ENCODE measurements around the gene DNASE2B. TPM values are rescaled to one million over a fixed set of nuclear protein-coding genes. Genes with fewer than 3 reads are reported as not detected.

The DNASE2B gene
- total RNA-seq, 1 donor from 2014 or later = not detected

GRCh38 chr1:84407524-84407923 lies 9.2 kb downstream of the DNASE2B start:
- Mint-ChIP-seq H3K4me3 (ENCODE audit: unreplicated experiment) (no peak overlapping the region), H3K4me1 (ENCODE audit: low read depth) (no peaks in the 10 kb centered on the region), H3K36me3 (ENCODE audit: low read depth) (peaks cover 1% of the 10 kb centered on the region), H3K27me3 (ENCODE audit: low read depth) (no peaks in the 10 kb centered on the region), H3K9me3 (ENCODE audit: low read depth) (no peaks in the 10 kb centered on the region), H3K27ac (ENCODE audit: unreplicated experiment) (no peak overlapping the region)
- DNase-seq (ENCODE audit: low spot score) = no peak
- TF ChIP-seq, protein P1, sequence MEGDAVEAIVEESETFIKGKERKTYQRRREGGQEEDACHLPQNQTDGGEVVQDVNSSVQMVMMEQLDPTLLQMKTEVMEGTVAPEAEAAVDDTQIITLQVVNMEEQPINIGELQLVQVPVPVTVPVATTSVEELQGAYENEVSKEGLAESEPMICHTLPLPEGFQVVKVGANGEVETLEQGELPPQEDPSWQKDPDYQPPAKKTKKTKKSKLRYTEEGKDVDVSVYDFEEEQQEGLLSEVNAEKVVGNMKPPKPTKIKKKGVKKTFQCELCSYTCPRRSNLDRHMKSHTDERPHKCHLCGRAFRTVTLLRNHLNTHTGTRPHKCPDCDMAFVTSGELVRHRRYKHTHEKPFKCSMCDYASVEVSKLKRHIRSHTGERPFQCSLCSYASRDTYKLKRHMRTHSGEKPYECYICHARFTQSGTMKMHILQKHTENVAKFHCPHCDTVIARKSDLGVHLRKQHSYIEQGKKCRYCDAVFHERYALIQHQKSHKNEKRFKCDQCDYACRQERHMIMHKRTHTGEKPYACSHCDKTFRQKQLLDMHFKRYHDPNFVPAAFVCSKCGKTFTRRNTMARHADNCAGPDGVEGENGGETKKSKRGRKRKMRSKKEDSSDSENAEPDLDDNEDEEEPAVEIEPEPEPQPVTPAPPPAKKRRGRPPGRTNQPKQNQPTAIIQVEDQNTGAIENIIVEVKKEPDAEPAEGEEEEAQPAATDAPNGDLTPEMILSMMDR (IDR thresholded peaks at IDR 0.05) = no peak

- no peaks in the 10 kb centered on the region for H3K27me3 Mint-ChIP-seq (ENCODE audit: low read depth)
- no peaks in the 10 kb centered on the region for H3K4me1 Mint-ChIP-seq (ENCODE audit: low read depth)
- no peaks in the 10 kb centered on the region for H3K9me3 Mint-ChIP-seq (ENCODE audit: low read depth)
- peaks cover 1% of the 10 kb centered on the region for H3K36me3 Mint-ChIP-seq (ENCODE audit: low read depth)
- H3K4me3 Mint-ChIP-seq (ENCODE audit: unreplicated experiment) = no peak overlapping the region
- TF ChIP-seq, protein P1 (IDR thresholded peaks at IDR 0.05) = no peak
- no peak overlapping the region for H3K27ac Mint-ChIP-seq (ENCODE audit: unreplicated experiment)
- DNase-seq (ENCODE audit: low spot score) = no peak
Observed at GRCh38 chr1:84407958-84408422, 9.7 kb downstream of the DNASE2B start.

DNA sequence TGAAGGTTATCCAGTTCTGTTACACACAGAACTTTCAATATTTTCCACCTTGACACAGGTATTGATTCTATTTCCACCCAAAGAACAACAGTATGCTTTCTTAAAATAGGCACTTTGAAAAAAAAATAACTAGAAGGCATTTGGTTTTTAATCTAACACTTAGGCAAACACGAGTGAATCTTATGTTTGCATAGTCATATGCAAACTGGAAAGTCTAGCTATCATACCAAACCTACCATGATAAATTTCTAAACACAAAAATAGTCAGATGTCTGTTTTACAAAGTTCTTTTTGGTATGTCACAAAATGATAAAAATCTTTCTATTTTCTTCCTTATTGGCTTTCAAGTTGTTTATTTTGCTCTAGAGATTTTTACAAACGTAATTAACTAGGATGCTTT lies 11.6 kb downstream of the DNASE2B start:
- TF ChIP-seq, protein P1 (IDR thresholded peaks at IDR 0.05) = no peak
- H3K4me3 Mint-ChIP-seq (ENCODE audit: unreplicated experiment) = no peak overlapping the region
- H3K27ac Mint-ChIP-seq (ENCODE audit: unreplicated experiment) = no peak overlapping the region
- H3K36me3 Mint-ChIP-seq (ENCODE audit: low read depth) = no peaks in the 10 kb centered on the region
- no peak for DNase-seq (ENCODE audit: low spot score)
- H3K4me1 Mint-ChIP-seq (ENCODE audit: low read depth) = no peaks in the 10 kb centered on the region
- H3K27me3 Mint-ChIP-seq (ENCODE audit: low read depth) = no peaks in the 10 kb centered on the region
- no peaks in the 10 kb centered on the region for H3K9me3 Mint-ChIP-seq (ENCODE audit: low read depth)

DNA sequence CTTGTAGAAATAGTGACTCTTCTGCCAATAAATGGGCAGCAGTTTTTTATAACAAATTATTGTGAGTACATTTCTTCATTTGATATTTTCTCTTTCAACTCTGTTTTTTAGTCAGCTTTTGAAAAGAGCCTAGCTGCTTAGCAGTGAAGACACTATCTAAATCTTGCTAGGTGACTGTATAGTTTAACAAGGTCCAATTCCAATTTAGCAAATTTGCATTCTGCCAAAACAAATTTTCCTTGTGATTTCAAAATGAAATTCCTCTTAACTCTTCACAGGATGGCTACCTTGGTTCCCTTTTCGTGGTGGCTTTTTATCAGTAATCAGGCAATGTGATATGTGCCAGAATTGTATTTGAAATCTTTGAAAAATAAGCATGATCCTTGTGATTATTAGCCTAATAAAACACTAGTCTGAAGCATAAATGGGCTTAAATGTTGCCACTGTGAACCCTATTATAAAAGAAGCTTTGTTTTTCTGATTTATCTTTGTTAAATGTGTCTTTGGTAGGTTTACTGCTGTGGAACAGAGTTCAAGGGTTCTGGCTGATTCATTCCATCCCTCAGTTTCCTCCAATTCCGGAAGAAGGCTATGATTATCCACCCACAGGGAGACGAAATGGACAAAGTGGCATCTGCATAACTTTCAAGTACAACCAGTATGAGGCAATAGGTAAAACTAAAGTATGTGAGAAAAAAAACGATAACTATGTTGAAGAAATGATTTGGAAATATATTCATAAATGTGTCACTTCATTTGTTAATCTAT lies 12.2 kb downstream of the DNASE2B start:
- H3K4me3 Mint-ChIP-seq (ENCODE audit: unreplicated experiment) = no peak overlapping the region
- no peaks in the 10 kb centered on the region for H3K27me3 Mint-ChIP-seq (ENCODE audit: low read depth)
- no peaks in the 10 kb centered on the region for H3K36me3 Mint-ChIP-seq (ENCODE audit: low read depth)
- H3K27ac Mint-ChIP-seq (ENCODE audit: unreplicated experiment) = no peak overlapping the region
- no peaks in the 10 kb centered on the region for H3K9me3 Mint-ChIP-seq (ENCODE audit: low read depth)
- DNase-seq (ENCODE audit: low spot score) = no peak
- TF ChIP-seq, protein P1 (IDR thresholded peaks at IDR 0.05) = no peak
- no peaks in the 10 kb centered on the region for H3K4me1 Mint-ChIP-seq (ENCODE audit: low read depth)

- TF ChIP-seq, protein P1 (IDR thresholded peaks at IDR 0.05) = no peak
- no peaks in the 10 kb centered on the region for H3K36me3 Mint-ChIP-seq (ENCODE audit: low read depth)
- peaks cover under 1% of the 10 kb centered on the region for H3K9me3 Mint-ChIP-seq (ENCODE audit: low read depth)
- H3K27me3 Mint-ChIP-seq (ENCODE audit: low read depth) = no peaks in the 10 kb centered on the region
- no peak for DNase-seq (ENCODE audit: low spot score)
- no peak overlapping the region for H3K4me3 Mint-ChIP-seq (ENCODE audit: unreplicated experiment)
- no peaks in the 10 kb centered on the region for H3K4me1 Mint-ChIP-seq (ENCODE audit: low read depth)
- no peak overlapping the region for H3K27ac Mint-ChIP-seq (ENCODE audit: unreplicated experiment)
Observed at GRCh38 chr1:84412316-84412942, 14.1 kb downstream of the DNASE2B start.

Measured in chondrocyte (in vitro differentiated cells).